Activated CD4-positive, alpha-beta memory T cell treated with anti-CD3 and anti-CD28 coated beads for 36 hours (primary cell): Measurements from ENCODE around the gene TRIM45. TPM values are rescaled to one million over a fixed set of nuclear protein-coding genes. Genes with fewer than 3 reads are reported as not detected.
"Not testable (repeated sequence)": the region's sequence is repeated elsewhere in the genome, so short reads cannot be mapped to it uniquely, and the experiment has no call there.

Source experiments
- CTCF ChIA-PET: fragments of 350-600 bp; sonication (Branson Sonifier 250); formaldehyde crosslinking; loops from one replicate; lab custom pipeline; 2021; ENCODE audit warnings: antibody characterized with exemption, inconsistent platforms; lab: Charles Lee
- POLR2A ChIA-PET: fragments of 350-600 bp; sonication (Branson Sonifier 250); formaldehyde crosslinking; loops from one replicate; lab custom pipeline; 2021; ENCODE audit warnings: antibody characterized with exemption; lab: Charles Lee
- DNase-seq: peaks from one replicate; pipeline ENCODE4 v3.0.0-alpha.2; 2020
- H3K27ac Mint-ChIP-seq: one replicate; pipeline ENCODE4 v1.8.0; 2021; ENCODE audit warnings: mixed read lengths
- H3K27me3 Mint-ChIP-seq: one replicate; pipeline ENCODE4 v1.8.0; 2021; ENCODE audit warnings: mixed read lengths
- H3K36me3 Mint-ChIP-seq: one replicate; pipeline ENCODE4 v1.8.0; 2021; ENCODE audit warnings: mixed read lengths
- H3K4me1 Mint-ChIP-seq: one replicate; pipeline ENCODE4 v1.8.0; 2021; ENCODE audit warnings: low read depth, mixed read lengths
- H3K4me3 Mint-ChIP-seq: one replicate; pipeline ENCODE4 v1.8.0; 2021; ENCODE audit warnings: mild to moderate bottlenecking, mixed read lengths
- H3K9me3 Mint-ChIP-seq: one replicate; pipeline ENCODE4 v1.8.0; 2021; ENCODE audit warnings: mixed read lengths
- intact Hi-C: fragments of 100-400 bp; cut with micrococcal nuclease; formaldehyde crosslinking; loops from one replicate; pipeline ENCODE4 v1.15.1; 2023
- total RNA-seq, 2 experiments: library from RNA; stranded (reverse); gene quantifications; one replicate each; pipeline ENCODE4 v1.2.3, GENCODE V29; 2021

TRIM45 gene
- under 1 TPM; 0.53 to 0.69 TPM for total RNA-seq

- Mint-ChIP-seq H3K9me3 (no peaks in the 10 kb centered on the region), H3K27me3 (peaks cover 6% of the 10 kb centered on the region), H3K27ac (no peak within 1 kb of the TSS), H3K36me3 (no peaks in the 10 kb centered on the region), H3K4me3 (peak within 1 kb of the TSS; percentile 72), H3K4me1 (peaks cover 8% of the 10 kb centered on the region)
- DNase-seq, result peak; percentile 91
- ChIA-PET CTCF (interaction anchor here (0.7 to 4.0 kb wide), 8 partner anchors 15 to 167 kb away, joined by 3 to 23 read pairs (median 3); no protein-coding TSS in a partner anchor), POLR2A (no interaction called here)
- intact Hi-C loops, result loop anchor here (2.0 to 10.0 kb wide), 6 partner anchors 45 to 633 kb away; partner anchors contain the start of genes CD58 and MAN1A2
These were observed at the start of gene TRIM45 for GRCh38 chr1:117121589-117122329. Gene TRIM45 (minus strand): TSS chr1:117121749. CDS start chr1:117121201, 548 bp downstream.

GRCh38 chr1:117169871-117170596 is 48.5 kb upstream of the TRIM45 start:
- POLR2A ChIA-PET, result no interaction called here
- Mint-ChIP-seq H3K4me1 (no peaks in the 10 kb centered on the region), H3K36me3 (no peaks in the 10 kb centered on the region), H3K27me3 (no peaks in the 10 kb centered on the region), H3K27ac (no peak overlapping the region), H3K4me3 (no peak overlapping the region), H3K9me3 (no peaks in the 10 kb centered on the region)
- intact Hi-C loops, result no loop called here
- no peak for DNase-seq
- CTCF ChIA-PET, result no interaction called here

- intact Hi-C loops, result no loop called here
- Mint-ChIP-seq H3K27me3 (peaks cover 4% of the 10 kb centered on the region), H3K4me3 (no peak overlapping the region), H3K9me3 (no peaks in the 10 kb centered on the region), H3K36me3 (no peaks in the 10 kb centered on the region), H3K4me1 (no peaks in the 10 kb centered on the region), H3K27ac (no peak overlapping the region)
- CTCF ChIA-PET, result interaction anchor here (0.6 kb wide), 1 partner anchor 43 kb away, joined by 3 read pairs; no protein-coding TSS in a partner anchor
- DNase-seq, result no peak
- POLR2A ChIA-PET, result no interaction called here
These were observed 45.9 kb upstream of the TRIM45 start for GRCh38 chr1:117167402-117167801.

GRCh38 chr1:117166076-117166475 is 44.5 kb upstream of the TRIM45 start:
- Mint-ChIP-seq H3K4me3 (no peak overlapping the region), H3K9me3 (no peaks in the 10 kb centered on the region)
- POLR2A ChIA-PET, result no interaction called here

GRCh38 chr1:117164209-117164608 is 42.7 kb upstream of the TRIM45 start:
- no peaks in the 10 kb centered on the region for H3K4me1 Mint-ChIP-seq
- H3K27me3 Mint-ChIP-seq, result peaks cover 11% of the 10 kb centered on the region
- no peak overlapping the region for H3K4me3 Mint-ChIP-seq
- no peaks in the 10 kb centered on the region for H3K36me3 Mint-ChIP-seq
- ChIA-PET POLR2A (no interaction called here), CTCF (interaction anchor here (1.6 kb wide), 1 partner anchor 35 kb away, joined by 3 read pairs; no protein-coding TSS in a partner anchor)
- DNase-seq, result no peak
- intact Hi-C loops, result no loop called here
- H3K9me3 Mint-ChIP-seq, result no peaks in the 10 kb centered on the region
- no peak overlapping the region for H3K27ac Mint-ChIP-seq

More at GRCh38 chr1:117166076-117166475, 44.5 kb upstream of the TRIM45 start:
- Mint-ChIP-seq H3K4me1 (no peaks in the 10 kb centered on the region), H3K36me3 (no peaks in the 10 kb centered on the region), H3K27ac (no peak overlapping the region), H3K27me3 (peaks cover 9% of the 10 kb centered on the region)
- DNase-seq, result no peak
- CTCF ChIA-PET, result no interaction called here
- intact Hi-C loops, result no loop called here

- ChIA-PET CTCF (no interaction called here), POLR2A (no interaction called here)
- Mint-ChIP-seq H3K36me3 (no peaks in the 10 kb centered on the region), H3K4me3 (no peak overlapping the region), H3K9me3 (no peaks in the 10 kb centered on the region), H3K27me3 (peaks cover 14% of the 10 kb centered on the region), H3K27ac (no peak overlapping the region), H3K4me1 (no peaks in the 10 kb centered on the region)
- no peak for DNase-seq
- intact Hi-C loops, result no loop called here
These were observed 41.3 kb upstream of the TRIM45 start for GRCh38 chr1:117162816-117163215.

GRCh38 chr1:117161887-117162286 is 40.3 kb upstream of the TRIM45 start:
- Mint-ChIP-seq H3K27ac (no peak overlapping the region), H3K4me3 (no peak overlapping the region), H3K4me1 (no peaks in the 10 kb centered on the region), H3K9me3 (no peaks in the 10 kb centered on the region), H3K36me3 (no peaks in the 10 kb centered on the region), H3K27me3 (peaks cover 17% of the 10 kb centered on the region)
- no peak for DNase-seq
- CTCF ChIA-PET, result interaction anchor here (1.6 kb wide), 1 partner anchor 34 kb away, joined by 3 read pairs; no protein-coding TSS in a partner anchor
- POLR2A ChIA-PET, result no interaction called here
- intact Hi-C loops, result no loop called here

- H3K27me3 Mint-ChIP-seq, H3K27ac Mint-ChIP-seq, DNase-seq, H3K4me3 Mint-ChIP-seq, H3K36me3 Mint-ChIP-seq, POLR2A ChIA-PET, H3K4me1 Mint-ChIP-seq, intact Hi-C loops, H3K9me3 Mint-ChIP-seq: not testable (repeated sequence)
- CTCF ChIA-PET, result interaction anchor here (2.1 kb wide), 1 partner anchor 22 kb away, joined by 8 read pairs; no protein-coding TSS in a partner anchor
These were observed 29.8 kb upstream of the TRIM45 start for GRCh38 chr1:117151305-117151704.

- H3K9me3 Mint-ChIP-seq, result peaks cover 8% of the 10 kb centered on the region
- DNase-seq, result no peak
- CTCF ChIA-PET, result interaction anchor here (2.1 kb wide), 1 partner anchor 21 kb away, joined by 8 read pairs; no protein-coding TSS in a partner anchor
- H3K4me1 Mint-ChIP-seq, result no peaks in the 10 kb centered on the region
- no peaks in the 10 kb centered on the region for H3K36me3 Mint-ChIP-seq
- H3K27me3 Mint-ChIP-seq, result peaks cover 7% of the 10 kb centered on the region
- intact Hi-C loops, result no loop called here
- POLR2A ChIA-PET, result no interaction called here
- H3K4me3 Mint-ChIP-seq, result no peak overlapping the region
- H3K27ac Mint-ChIP-seq, result no peak overlapping the region
These were observed 28.8 kb upstream of the TRIM45 start for GRCh38 chr1:117150316-117150715.

GRCh38 chr1:117147856-117148588 is 26.5 kb upstream of the TRIM45 start:
- Mint-ChIP-seq H3K4me3 (no peak overlapping the region), H3K27me3 (peaks cover 7% of the 10 kb centered on the region), H3K4me1 (no peaks in the 10 kb centered on the region), H3K9me3 (peaks cover 8% of the 10 kb centered on the region), H3K36me3 (no peaks in the 10 kb centered on the region), H3K27ac (no peak overlapping the region)
- CTCF ChIA-PET, result interaction anchor here (1.6 kb wide), 1 partner anchor 20 kb away, joined by 4 read pairs; no protein-coding TSS in a partner anchor
- POLR2A ChIA-PET, result no interaction called here
- intact Hi-C loops, result no loop called here
- no peak for DNase-seq

GRCh38 chr1:117147341-117147831 is 25.8 kb upstream of the TRIM45 start:
- ChIA-PET POLR2A (no interaction called here), CTCF (interaction anchor here (1.6 kb wide), 1 partner anchor 19 kb away, joined by 4 read pairs; no protein-coding TSS in a partner anchor)
- H3K4me1 Mint-ChIP-seq, result no peaks in the 10 kb centered on the region
- H3K4me3 Mint-ChIP-seq, result no peak overlapping the region
- peaks cover 7% of the 10 kb centered on the region for H3K27me3 Mint-ChIP-seq
- no peak for DNase-seq
- no peaks in the 10 kb centered on the region for H3K36me3 Mint-ChIP-seq
- peaks cover 8% of the 10 kb centered on the region for H3K9me3 Mint-ChIP-seq
- intact Hi-C loops, result no loop called here
- no peak overlapping the region for H3K27ac Mint-ChIP-seq
